ENCODE results near the gene TMEM9. TPM values are rescaled to one million over a fixed set of nuclear protein-coding genes. Genes with fewer than 3 reads are reported as not detected.
A peak's percentile ranks its signal among the peaks of the same experiment; 100 is the strongest.

The TMEM9 gene
- total and polyA plus RNA-seq, 9 of the 15 experiments (the other 6 are each of a cell fraction or from before 2014, with no cell fraction given): 30.4 to 107 (median 67.6) TPM

DNA sequence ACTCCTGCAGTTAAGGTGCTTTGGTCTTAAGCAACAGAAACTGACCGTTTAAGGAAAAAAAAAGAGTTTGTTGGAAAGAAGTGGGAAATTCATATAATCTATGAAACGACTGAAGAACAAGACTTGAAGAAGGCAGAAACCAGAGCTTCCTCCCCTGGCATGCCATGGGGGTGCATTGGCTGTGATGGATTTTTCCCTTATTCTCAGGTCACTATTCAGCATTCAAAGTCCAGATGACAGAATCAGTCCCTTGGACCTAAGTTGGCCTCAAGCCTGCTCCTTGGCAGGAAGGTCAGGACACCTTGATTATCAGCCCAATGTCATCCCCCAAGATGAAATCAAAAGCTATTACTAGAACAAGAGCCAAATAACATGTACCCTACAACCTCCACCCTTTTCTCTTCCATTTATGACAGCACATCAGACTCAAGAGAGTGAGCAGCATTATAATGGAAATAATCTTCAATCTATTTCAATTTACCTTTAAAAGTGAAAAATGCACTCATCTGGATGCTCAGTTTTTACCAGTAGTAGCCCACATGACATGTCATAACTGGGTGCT, 15.8 kb upstream of the TMEM9 start (continued):
- TF ChIP-seq, protein P1, sequence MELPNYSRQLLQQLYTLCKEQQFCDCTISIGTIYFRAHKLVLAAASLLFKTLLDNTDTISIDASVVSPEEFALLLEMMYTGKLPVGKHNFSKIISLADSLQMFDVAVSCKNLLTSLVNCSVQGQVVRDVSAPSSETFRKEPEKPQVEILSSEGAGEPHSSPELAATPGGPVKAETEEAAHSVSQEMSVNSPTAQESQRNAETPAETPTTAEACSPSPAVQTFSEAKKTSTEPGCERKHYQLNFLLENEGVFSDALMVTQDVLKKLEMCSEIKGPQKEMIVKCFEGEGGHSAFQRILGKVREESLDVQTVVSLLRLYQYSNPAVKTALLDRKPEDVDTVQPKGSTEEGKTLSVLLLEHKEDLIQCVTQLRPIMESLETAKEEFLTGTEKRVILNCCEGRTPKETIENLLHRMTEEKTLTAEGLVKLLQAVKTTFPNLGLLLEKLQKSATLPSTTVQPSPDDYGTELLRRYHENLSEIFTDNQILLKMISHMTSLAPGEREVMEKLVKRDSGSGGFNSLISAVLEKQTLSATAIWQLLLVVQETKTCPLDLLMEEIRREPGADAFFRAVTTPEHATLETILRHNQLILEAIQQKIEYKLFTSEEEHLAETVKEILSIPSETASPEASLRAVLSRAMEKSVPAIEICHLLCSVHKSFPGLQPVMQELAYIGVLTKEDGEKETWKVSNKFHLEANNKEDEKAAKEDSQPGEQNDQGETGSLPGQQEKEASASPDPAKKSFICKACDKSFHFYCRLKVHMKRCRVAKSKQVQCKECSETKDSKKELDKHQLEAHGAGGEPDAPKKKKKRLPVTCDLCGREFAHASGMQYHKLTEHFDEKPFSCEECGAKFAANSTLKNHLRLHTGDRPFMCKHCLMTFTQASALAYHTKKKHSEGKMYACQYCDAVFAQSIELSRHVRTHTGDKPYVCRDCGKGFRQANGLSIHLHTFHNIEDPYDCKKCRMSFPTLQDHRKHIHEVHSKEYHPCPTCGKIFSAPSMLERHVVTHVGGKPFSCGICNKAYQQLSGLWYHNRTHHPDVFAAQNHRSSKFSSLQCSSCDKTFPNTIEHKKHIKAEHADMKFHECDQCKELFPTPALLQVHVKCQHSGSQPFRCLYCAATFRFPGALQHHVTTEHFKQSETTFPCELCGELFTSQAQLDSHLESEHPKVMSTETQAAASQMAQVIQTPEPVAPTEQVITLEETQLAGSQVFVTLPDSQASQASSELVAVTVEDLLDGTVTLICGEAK (IDR thresholded peaks at IDR 0.05): peak; percentile 68
- TF ChIP-seq, protein P1 (CRISPR knock-in tag; IDR thresholded peaks at IDR 0.05): no peak
- TF ChIP-seq KLF16 (IDR thresholded peaks at IDR 0.05) (no peak), AFF4 (CRISPR knock-in tag; IDR thresholded peaks at IDR 0.05) (no peak), BRD9 (IDR thresholded peaks at IDR 0.05; ENCODE audit: low read depth, partially characterized antibody) (peak; percentile 52), GTF2A2 (tag; IDR thresholded peaks at IDR 0.05) (peak; percentile 61; the same call in 1 of the 2 replicates), NFATC3 (IDR thresholded peaks at IDR 0.05) (0 out of 2 replicates have a peak, but pooled peaks have one; percentile 20), MED1 (CRISPR knock-in tag; IDR thresholded peaks at IDR 0.05; ENCODE audit: borderline replicate concordance) (no peak), FOXA3 (CRISPR knock-in tag; conservative IDR thresholded peaks at IDR 0.05 in 1 of 2, IDR thresholded peaks at IDR 0.05 in 1 of 2) (peak in 1 of 2 experiments; percentile 39; a peak in 1 of 4 replicates), ARNT (IDR thresholded peaks at IDR 0.05) (peak in 1 of 2 experiments; percentile 63; a peak in 1 of 4 replicates), ZNF143 (CRISPR knock-in tag; IDR thresholded peaks at IDR 0.05) (0 out of 2 replicates have a peak, but pooled peaks have one; percentile 25), ZNF239 (CRISPR knock-in tag; IDR thresholded peaks at IDR 0.05) (no peak), NR4A1 (CRISPR knock-in tag; IDR thresholded peaks at IDR 0.05) (no peak), NR4A1 (tag; IDR thresholded peaks at IDR 0.05) (peak; percentile 83; the same call in 1 of the 2 replicates)
- TF ChIP-seq, protein P2, sequence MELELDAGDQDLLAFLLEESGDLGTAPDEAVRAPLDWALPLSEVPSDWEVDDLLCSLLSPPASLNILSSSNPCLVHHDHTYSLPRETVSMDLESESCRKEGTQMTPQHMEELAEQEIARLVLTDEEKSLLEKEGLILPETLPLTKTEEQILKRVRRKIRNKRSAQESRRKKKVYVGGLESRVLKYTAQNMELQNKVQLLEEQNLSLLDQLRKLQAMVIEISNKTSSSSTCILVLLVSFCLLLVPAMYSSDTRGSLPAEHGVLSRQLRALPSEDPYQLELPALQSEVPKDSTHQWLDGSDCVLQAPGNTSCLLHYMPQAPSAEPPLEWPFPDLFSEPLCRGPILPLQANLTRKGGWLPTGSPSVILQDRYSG (tag; conservative IDR thresholded peaks at IDR 0.05; ENCODE audit: low read depth): 0 out of 2 replicates have a peak, but pooled peaks have one; percentile 20

Data from K562 (cell line).